Trophoblast cell (in vitro differentiated cells and primary cell): ENCODE data around the gene MUL1.
"Not testable (repeated sequence)": the region's sequence is repeated elsewhere in the genome, so short reads cannot be mapped to it uniquely, and the experiment has no call there.

ENCODE experiments used
- DNase-seq, 2 donors: peaks; one replicate each; pipeline ENCODE4 v3.0.0-alpha.2; 2016
- H2AFZ ChIP-seq: 2 replicates; pipeline ENCODE4 v1.6.1; 2013; ENCODE audit warnings: low read length, moderate library complexity, mild to moderate bottlenecking; ENCODE audit not compliant: insufficient read depth, poor library complexity
- H2AK5ac ChIP-seq: 2 replicates; pipeline ENCODE4 v1.6.1; 2013; ENCODE audit warnings: mild to moderate bottlenecking, low read length
- H2BK120ac ChIP-seq: 2 replicates; pipeline ENCODE4 v1.6.1; 2013; ENCODE audit warnings: low read length, mild to moderate bottlenecking, moderate library complexity; ENCODE audit not compliant: insufficient read depth, poor library complexity
- H2BK12ac ChIP-seq: 2 replicates; pipeline ENCODE4 v1.6.1; 2013; ENCODE audit warnings: mild to moderate bottlenecking, low read length, moderate library complexity
- H2BK5ac ChIP-seq: 2 replicates; pipeline ENCODE4 v1.6.1; 2013; ENCODE audit warnings: low read length, low read depth, moderate library complexity, mild to moderate bottlenecking; ENCODE audit not compliant: poor library complexity
- H3K14ac ChIP-seq: 2 replicates; pipeline ENCODE4 v1.6.1; 2013; ENCODE audit warnings: mild to moderate bottlenecking, low read length
- H3K18ac ChIP-seq: 2 replicates; pipeline ENCODE4 v1.6.1; 2013; ENCODE audit warnings: mild to moderate bottlenecking, low read length
- H3K23ac ChIP-seq: 2 replicates; pipeline ENCODE4 v1.6.1; 2013; ENCODE audit warnings: low read length
- H3K27ac ChIP-seq: 2 replicates; pipeline ENCODE4 v1.5.1; 2013; ENCODE audit warnings: low read depth, mild to moderate bottlenecking, inconsistent platforms, low read length, moderate library complexity
- H3K27me3 ChIP-seq: 2 replicates; pipeline ENCODE4 v1.6.1; 2013; ENCODE audit warnings: inconsistent platforms, mild to moderate bottlenecking, low read length, moderate library complexity; ENCODE audit not compliant: insufficient read depth
- H3K36me3 ChIP-seq, 2 experiments: 1 replicate in 1 of 2; 2 replicates in 1 of 2; pipeline ENCODE4 v1.6.1; 2013; ENCODE audit warnings: low read length in 2 of 2, mild to moderate bottlenecking in 2 of 2, moderate library complexity in 1 of 2; ENCODE audit not compliant: insufficient read depth in 2 of 2, control insufficient read depth in 1 of 2
- H3K4ac ChIP-seq: 2 replicates; pipeline ENCODE4 v1.6.1; 2013; ENCODE audit warnings: low read depth, mild to moderate bottlenecking, low read length, moderate library complexity
- H3K4me1 ChIP-seq, 2 experiments: 1 replicate in 1 of 2; 2 replicates in 1 of 2; pipeline ENCODE4 v1.6.1; 2013; ENCODE audit warnings: low read length in 2 of 2, mild to moderate bottlenecking in 2 of 2, moderate library complexity in 1 of 2; ENCODE audit not compliant: insufficient read depth in 2 of 2, control insufficient read depth in 1 of 2
- H3K4me2 ChIP-seq: 2 replicates; pipeline ENCODE4 v1.6.1; 2013; ENCODE audit warnings: inconsistent platforms, mild to moderate bottlenecking, low read length, moderate library complexity
- H3K4me3 ChIP-seq: 2 replicates; pipeline ENCODE4 v1.5.1; 2013; ENCODE audit warnings: mild to moderate bottlenecking, low read depth, low read length, inconsistent platforms
- H3K79me1 ChIP-seq: one replicate; pipeline ENCODE4 v1.6.1; 2013; ENCODE audit warnings: low read length
- H3K79me2 ChIP-seq: 2 replicates; pipeline ENCODE4 v1.6.1; 2013; ENCODE audit warnings: low read length, mild to moderate bottlenecking; ENCODE audit not compliant: control insufficient read depth, insufficient read depth, poor library complexity
- H3K9ac ChIP-seq: 2 replicates; pipeline ENCODE4 v1.6.1; 2013; ENCODE audit warnings: mild to moderate bottlenecking, low read length
- H3K9me3 ChIP-seq: 2 replicates; pipeline ENCODE4 v1.6.1; 2013; ENCODE audit warnings: low read depth, mild to moderate bottlenecking, control low read depth, inconsistent platforms, low read length; ENCODE audit not compliant: insufficient read depth
- H4K12ac ChIP-seq: 2 replicates; pipeline ENCODE4 v1.6.1; 2013; ENCODE audit warnings: low read depth, mild to moderate bottlenecking, low read length, moderate library complexity
- H4K8ac ChIP-seq: 2 replicates; pipeline ENCODE4 v1.6.1; 2013; ENCODE audit warnings: low read depth, mild to moderate bottlenecking, low read length, moderate library complexity
- H4K91ac ChIP-seq: one replicate; pipeline ENCODE4 v1.6.1; 2013; ENCODE audit warnings: low read depth, mild to moderate bottlenecking, low read length, moderate library complexity
- WGBS: extraction: QIAGEN DNeasy Blood & Tissue Kit; methylation state at CpG from one replicate; pipeline ENCODE4 v1.1.7; 2013; ENCODE audit warnings: missing lambda C conversion rate; ENCODE audit not compliant: insufficient read length, insufficient coverage; ENCODE audit errors: extremely low coverage; 5-methylcytosine and 5-hydroxymethylcytosine counted together

Gene MUL1

GRCh38 chr1:20499105-20499504 lies 8.8 kb downstream of the MUL1 start:
- DNase-seq, result no peak
- H3K4ac ChIP-seq, result no peak overlapping the region
- no peak overlapping the region for H2BK5ac ChIP-seq
- no peak overlapping the region for H4K12ac ChIP-seq
- no peaks in the 10 kb centered on the region for H3K9me3 ChIP-seq
- no peak overlapping the region for H2AFZ ChIP-seq
- no peak overlapping the region for H2BK120ac ChIP-seq
- H3K18ac ChIP-seq, result no peak overlapping the region
- H3K79me1 ChIP-seq, result no peaks in the 10 kb centered on the region
- H2BK12ac ChIP-seq, result no peak overlapping the region
- no peak overlapping the region for H2AK5ac ChIP-seq
- WGBS, result no CpG with 5 or more reads among the region's 5 CpGs
- H3K79me2 ChIP-seq, result no peaks in the 10 kb centered on the region
- no peak overlapping the region for H3K4me3 ChIP-seq
- no peak overlapping the region for H3K14ac ChIP-seq
- H3K9ac ChIP-seq, result no peak overlapping the region
- H3K27ac ChIP-seq, result no peak overlapping the region
- H3K36me3 ChIP-seq, result peaks cover 35 to 41% of the 10 kb centered on the region in 2 experiments
- H3K4me2 ChIP-seq, result no peak overlapping the region
- no peaks in the 10 kb centered on the region for H3K27me3 ChIP-seq
- no peak overlapping the region for H3K23ac ChIP-seq
- peaks cover 11 to 18% of the 10 kb centered on the region in 2 experiments for H3K4me1 ChIP-seq
- no peak overlapping the region for H4K8ac ChIP-seq
- H4K91ac ChIP-seq, result no peak overlapping the region

GRCh38 chr1:20498116-20498515 lies 9.8 kb downstream of the MUL1 start:
- H2AFZ ChIP-seq, result no peak overlapping the region
- H3K14ac ChIP-seq, result no peak overlapping the region
- H4K8ac ChIP-seq, result no peak overlapping the region
- DNase-seq, result no peak
- H3K4me1 ChIP-seq, result peaks cover 13 to 20% of the 10 kb centered on the region in 2 experiments
- H3K27me3 ChIP-seq, result no peaks in the 10 kb centered on the region
- H3K4me2 ChIP-seq, result no peak overlapping the region
- H3K9me3 ChIP-seq, result no peaks in the 10 kb centered on the region
- no peak overlapping the region for H2BK120ac ChIP-seq
- no peak overlapping the region for H3K27ac ChIP-seq
- no peaks in the 10 kb centered on the region for H3K79me2 ChIP-seq
- H2BK12ac ChIP-seq, result no peak overlapping the region
- peaks cover 35 to 41% of the 10 kb centered on the region in 2 experiments for H3K36me3 ChIP-seq
- H2BK5ac ChIP-seq, result no peak overlapping the region
- no peak overlapping the region for H4K12ac ChIP-seq
- H3K18ac ChIP-seq, result no peak overlapping the region
- H2AK5ac ChIP-seq, result no peak overlapping the region
- H3K23ac ChIP-seq, result no peak overlapping the region
- H3K79me1 ChIP-seq, result no peaks in the 10 kb centered on the region
- no CpG with 5 or more reads among the region's 7 CpGs for WGBS
- H3K9ac ChIP-seq, result no peak overlapping the region
- H4K91ac ChIP-seq, result no peak overlapping the region
- no peak overlapping the region for H3K4ac ChIP-seq
- H3K4me3 ChIP-seq, result no peak overlapping the region

- no CpG with 5 or more reads among the region's 6 CpGs for WGBS
- no peak overlapping the region for H4K12ac ChIP-seq
These were observed 10.4 kb downstream of the MUL1 start for GRCh38 chr1:20497506-20497905.

GRCh38 chr1:20496725-20497383 lies 11.1 kb downstream of the MUL1 start:
- not testable (repeated sequence) for H2BK5ac ChIP-seq, H3K27me3 ChIP-seq, H3K4me2 ChIP-seq, H3K79me1 ChIP-seq, H3K9ac ChIP-seq, DNase-seq, H3K23ac ChIP-seq, H3K79me2 ChIP-seq, H3K9me3 ChIP-seq, H2AK5ac ChIP-seq, H3K18ac ChIP-seq, H2BK120ac ChIP-seq, H3K4ac ChIP-seq, H4K91ac ChIP-seq, H2BK12ac ChIP-seq, H4K12ac ChIP-seq, H3K14ac ChIP-seq, H4K8ac ChIP-seq, H2AFZ ChIP-seq, H3K4me3 ChIP-seq, H3K27ac ChIP-seq
- Histone ChIP-seq H3K36me3 (peaks cover 31 to 36% of the 10 kb centered on the region in 2 experiments), H3K4me1 (peaks cover 13 to 20% of the 10 kb centered on the region in 2 experiments)
- WGBS, result no CpG with 5 or more reads among the region's 12 CpGs

More at GRCh38 chr1:20497506-20497905, 10.4 kb downstream of the MUL1 start:
- Histone ChIP-seq H2BK12ac (no peak overlapping the region), H3K4me2 (no peak overlapping the region), H4K91ac (no peak overlapping the region), H3K14ac (no peak overlapping the region), H4K8ac (no peak overlapping the region), H3K27me3 (no peaks in the 10 kb centered on the region), H2AK5ac (no peak overlapping the region), H3K9ac (no peak overlapping the region), H3K36me3 (peaks cover 35 to 41% of the 10 kb centered on the region in 2 experiments), H3K4me3 (no peak overlapping the region), H3K18ac (no peak overlapping the region), H3K4ac (no peak overlapping the region), H3K27ac (no peak overlapping the region), H2BK120ac (no peak overlapping the region), H3K79me2 (no peaks in the 10 kb centered on the region), H3K4me1 (peaks cover 13 to 20% of the 10 kb centered on the region in 2 experiments), H3K23ac (no peak overlapping the region), H2BK5ac (no peak overlapping the region), H2AFZ (no peak overlapping the region), H3K9me3 (no peaks in the 10 kb centered on the region), H3K79me1 (no peaks in the 10 kb centered on the region)
- no peak for DNase-seq
